ENCODE measurements around the gene ZBTB16.

The ZBTB16 gene

GRCh38 chr11:114263513-114264170 is 204.1 kb downstream of the ZBTB16 start:
- H3K27ac Mint-ChIP-seq, result no peak overlapping the region
- no peaks in the 10 kb centered on the region for H3K27me3 Mint-ChIP-seq
- peaks cover 4% of the 10 kb centered on the region for H3K4me1 Mint-ChIP-seq
- no peaks in the 10 kb centered on the region for H3K36me3 Mint-ChIP-seq
- H3K9me3 Mint-ChIP-seq, result no peaks in the 10 kb centered on the region
- H3K4me3 Mint-ChIP-seq, result no peak overlapping the region

GRCh38 chr11:114264381-114264780 is 204.9 kb downstream of the ZBTB16 start:
- no peaks in the 10 kb centered on the region for H3K4me1 Mint-ChIP-seq
- H3K27me3 Mint-ChIP-seq, result no peaks in the 10 kb centered on the region
- no peak overlapping the region for H3K4me3 Mint-ChIP-seq
- no peak overlapping the region for H3K27ac Mint-ChIP-seq
- no peaks in the 10 kb centered on the region for H3K36me3 Mint-ChIP-seq
- no peaks in the 10 kb centered on the region for H3K9me3 Mint-ChIP-seq

DNA sequence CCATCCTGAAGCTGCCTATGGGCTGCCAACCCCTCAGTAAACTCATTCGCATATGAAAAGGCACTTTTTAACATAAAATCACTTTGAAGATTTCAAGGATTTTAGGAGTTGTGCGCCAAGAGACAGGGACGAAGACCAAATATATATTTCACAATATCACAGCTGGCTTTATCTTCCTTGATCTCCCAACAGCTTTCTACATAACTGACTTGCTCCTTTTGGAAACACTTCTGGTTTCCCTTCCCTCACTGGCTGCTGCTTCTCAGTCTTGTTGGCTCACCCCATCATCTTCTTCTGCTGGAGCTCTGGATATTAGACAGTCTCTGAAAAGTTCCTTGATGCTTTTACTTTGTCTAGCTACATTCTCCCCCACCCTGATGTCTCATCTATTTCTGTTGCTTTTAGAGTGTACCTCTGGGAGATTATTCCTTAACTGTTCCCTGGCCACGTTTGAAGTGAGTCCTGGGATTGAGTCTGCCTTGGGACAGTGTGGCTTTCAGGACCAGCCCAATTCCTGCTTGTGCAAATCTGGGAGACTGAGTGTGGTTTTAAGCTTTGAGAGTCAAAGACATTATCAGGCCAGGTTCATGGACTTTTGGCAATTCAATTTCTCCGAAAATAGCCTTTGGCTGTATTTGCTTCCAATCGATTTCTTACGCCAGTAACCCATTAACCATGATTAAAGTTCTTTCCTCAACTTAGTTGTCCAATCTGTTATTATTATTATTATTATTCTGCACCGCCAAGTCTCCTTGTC is 205.8 kb downstream of the ZBTB16 start:
- H3K9me3 Mint-ChIP-seq, result no peaks in the 10 kb centered on the region
- H3K27ac Mint-ChIP-seq, result no peak overlapping the region
- H3K36me3 Mint-ChIP-seq, result no peaks in the 10 kb centered on the region
- no peak overlapping the region for H3K4me3 Mint-ChIP-seq
- no peaks in the 10 kb centered on the region for H3K4me1 Mint-ChIP-seq
- no peaks in the 10 kb centered on the region for H3K27me3 Mint-ChIP-seq

- Mint-ChIP-seq H3K4me1 (no peaks in the 10 kb centered on the region), H3K36me3 (no peaks in the 10 kb centered on the region), H3K27me3 (peaks cover 4% of the 10 kb centered on the region), H3K4me3 (no peak overlapping the region), H3K9me3 (no peaks in the 10 kb centered on the region), H3K27ac (no peak overlapping the region)
These were observed 210.0 kb downstream of the ZBTB16 start for GRCh38 chr11:114269498-114269897.

- H3K27ac Mint-ChIP-seq, result no peak overlapping the region
These were observed 211.2 kb downstream of the ZBTB16 start for GRCh38 chr11:114270531-114271270.

DNA sequence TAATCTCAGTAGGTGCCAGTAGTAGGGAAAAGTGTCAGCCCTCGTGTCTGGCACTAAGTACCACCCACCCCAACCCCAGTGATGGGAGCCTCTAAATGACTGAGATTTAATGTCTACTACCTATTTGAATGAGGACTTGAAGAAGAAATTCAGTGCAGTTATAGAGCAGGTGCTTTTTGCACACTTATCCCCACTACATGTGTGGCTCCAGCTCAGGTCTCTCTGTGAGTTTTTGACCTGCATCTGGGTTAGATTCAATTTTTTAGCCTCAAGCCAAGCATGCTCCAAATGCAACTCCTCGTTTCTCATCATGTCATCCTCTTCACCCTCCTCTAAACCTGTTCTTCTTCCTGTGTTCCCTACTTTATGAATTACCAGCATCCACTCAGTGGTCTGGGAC is 211.8 kb downstream of the ZBTB16 start:
- Mint-ChIP-seq H3K4me3 (no peak overlapping the region), H3K36me3 (no peaks in the 10 kb centered on the region), H3K4me1 (no peaks in the 10 kb centered on the region), H3K27ac (no peak overlapping the region), H3K27me3 (peaks cover 4% of the 10 kb centered on the region), H3K9me3 (no peaks in the 10 kb centered on the region)

More at GRCh38 chr11:114270531-114271270, 211.2 kb downstream of the ZBTB16 start:
- Mint-ChIP-seq H3K4me3 (no peak overlapping the region), H3K36me3 (no peaks in the 10 kb centered on the region), H3K4me1 (no peaks in the 10 kb centered on the region), H3K9me3 (no peaks in the 10 kb centered on the region), H3K27me3 (peaks cover 4% of the 10 kb centered on the region)

DNA sequence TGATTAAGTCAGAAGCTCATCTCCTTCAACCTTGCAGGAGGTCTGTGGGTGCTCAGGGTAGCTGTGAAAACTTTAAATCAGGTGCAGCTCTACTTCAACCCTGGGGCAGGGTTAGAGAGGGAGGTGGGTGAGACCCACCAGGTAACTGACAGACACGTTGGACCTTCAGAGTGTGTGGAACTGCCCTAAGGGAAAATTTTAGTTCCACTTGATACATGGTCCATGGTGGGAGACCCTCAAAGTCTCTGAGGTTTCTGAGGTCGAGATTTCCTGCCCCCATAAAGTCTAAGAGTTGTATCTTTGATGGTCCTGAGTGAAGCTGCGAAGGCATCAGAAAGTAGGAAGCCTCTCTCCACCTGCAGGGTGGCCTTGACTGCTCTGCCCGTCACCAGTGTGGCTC is 212.8 kb downstream of the ZBTB16 start:
- no peaks in the 10 kb centered on the region for H3K4me1 Mint-ChIP-seq
- H3K36me3 Mint-ChIP-seq, result no peaks in the 10 kb centered on the region
- H3K27me3 Mint-ChIP-seq, result peaks cover 4% of the 10 kb centered on the region
- no peak overlapping the region for H3K27ac Mint-ChIP-seq
- no peaks in the 10 kb centered on the region for H3K9me3 Mint-ChIP-seq
- H3K4me3 Mint-ChIP-seq, result no peak overlapping the region

- Mint-ChIP-seq H3K4me3 (no peak overlapping the region), H3K27me3 (peaks cover 4% of the 10 kb centered on the region), H3K36me3 (no peaks in the 10 kb centered on the region), H3K9me3 (no peaks in the 10 kb centered on the region), H3K4me1 (no peaks in the 10 kb centered on the region), H3K27ac (no peak overlapping the region)
These were observed 213.6 kb downstream of the ZBTB16 start for GRCh38 chr11:114273071-114273470.

DNA sequence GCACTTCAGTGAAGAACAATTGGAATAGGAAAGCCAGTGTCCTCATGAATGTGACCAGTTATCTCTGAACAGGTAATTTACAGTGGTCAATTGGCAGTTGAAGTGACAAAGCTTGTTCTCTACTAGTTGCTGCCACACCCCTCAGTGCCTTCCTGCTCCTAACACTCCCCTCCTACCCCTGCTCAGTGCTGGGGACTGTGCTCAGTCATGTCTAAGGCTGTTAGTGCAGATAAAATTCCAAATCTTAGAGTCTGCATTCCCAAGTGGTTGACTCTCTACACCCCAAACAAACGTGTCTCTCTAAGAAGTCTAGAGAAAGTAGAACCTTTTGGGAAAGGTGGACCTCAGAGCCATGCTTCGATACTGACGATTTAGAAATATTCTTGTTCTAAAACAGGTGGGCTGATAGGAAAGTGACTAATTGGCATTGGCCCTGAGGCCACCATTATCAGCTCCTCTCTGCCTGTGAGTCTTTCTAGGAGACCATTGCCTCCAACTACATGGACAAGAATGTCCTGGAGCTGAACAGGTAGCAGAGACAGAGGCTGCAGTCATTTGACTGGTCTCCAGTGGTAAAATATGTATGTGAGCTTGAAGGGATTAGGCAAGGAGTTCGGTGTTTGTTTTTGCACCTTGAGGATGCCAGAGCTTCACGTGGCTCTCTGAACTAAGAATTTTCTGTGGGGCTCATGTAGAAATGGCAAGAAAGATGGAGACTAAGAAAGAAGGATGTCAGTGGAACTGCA is 214.6 kb downstream of the ZBTB16 start:
- Mint-ChIP-seq H3K4me3 (no peak overlapping the region), H3K27ac (no peak overlapping the region), H3K36me3 (no peaks in the 10 kb centered on the region), H3K9me3 (no peaks in the 10 kb centered on the region), H3K4me1 (no peaks in the 10 kb centered on the region), H3K27me3 (peaks cover 4% of the 10 kb centered on the region)

DNA sequence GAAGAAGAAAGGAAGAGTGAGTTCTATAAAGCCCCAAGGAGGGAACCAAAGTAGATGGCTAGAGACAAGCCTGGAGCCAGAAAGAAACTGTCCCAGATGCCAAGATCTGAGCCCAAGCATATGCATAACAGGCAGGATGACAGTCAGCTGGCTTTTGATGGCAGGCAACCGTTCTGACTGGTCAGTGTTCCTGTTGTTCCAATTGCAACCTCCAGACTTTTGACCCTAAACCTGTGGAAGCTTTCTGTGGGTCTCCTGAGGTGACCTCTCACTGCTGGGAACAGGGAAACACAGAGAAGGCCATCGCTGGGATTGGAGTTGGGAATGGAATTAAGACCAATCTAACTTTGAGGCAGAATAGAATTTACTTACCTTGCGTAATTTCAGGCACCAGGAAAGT is 215.1 kb downstream of the ZBTB16 start:
- peaks cover 4% of the 10 kb centered on the region for H3K27me3 Mint-ChIP-seq

DNA sequence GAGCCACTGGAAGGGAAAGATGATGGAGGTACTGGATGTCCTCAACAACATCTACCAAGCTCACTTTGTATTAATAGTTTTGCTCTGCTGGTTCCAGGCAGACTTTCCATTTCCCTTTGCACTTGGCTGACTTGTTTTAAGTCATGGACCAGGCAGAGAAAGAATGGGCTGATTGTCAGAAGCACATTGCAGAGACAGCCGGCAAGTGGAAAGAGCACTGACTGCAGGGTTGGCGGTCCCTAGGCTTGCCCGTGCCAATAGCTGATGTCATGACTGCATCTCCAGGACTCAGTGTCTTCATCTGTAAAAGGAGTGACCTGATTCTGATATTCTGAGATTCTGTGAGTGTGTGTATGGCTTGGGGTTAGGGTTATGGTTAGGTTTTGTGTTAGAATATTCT is 215.8 kb downstream of the ZBTB16 start:
- H3K27ac Mint-ChIP-seq, result no peak overlapping the region
- H3K27me3 Mint-ChIP-seq, result peaks cover 4% of the 10 kb centered on the region
- H3K4me1 Mint-ChIP-seq, result no peaks in the 10 kb centered on the region
- no peaks in the 10 kb centered on the region for H3K9me3 Mint-ChIP-seq
- no peak overlapping the region for H3K4me3 Mint-ChIP-seq
- H3K36me3 Mint-ChIP-seq, result no peaks in the 10 kb centered on the region

More for the DNA sequence above, 215.1 kb downstream of the ZBTB16 start:
- no peak overlapping the region for H3K4me3 Mint-ChIP-seq
- H3K36me3 Mint-ChIP-seq, result no peaks in the 10 kb centered on the region
- no peak overlapping the region for H3K27ac Mint-ChIP-seq
- H3K9me3 Mint-ChIP-seq, result no peaks in the 10 kb centered on the region
- H3K4me1 Mint-ChIP-seq, result no peaks in the 10 kb centered on the region

GRCh38 chr11:114276077-114276476 is 216.6 kb downstream of the ZBTB16 start:
- Mint-ChIP-seq H3K4me3 (no peak overlapping the region), H3K27me3 (peaks cover 2% of the 10 kb centered on the region), H3K27ac (no peak overlapping the region), H3K9me3 (no peaks in the 10 kb centered on the region), H3K4me1 (no peaks in the 10 kb centered on the region), H3K36me3 (no peaks in the 10 kb centered on the region)

DNA sequence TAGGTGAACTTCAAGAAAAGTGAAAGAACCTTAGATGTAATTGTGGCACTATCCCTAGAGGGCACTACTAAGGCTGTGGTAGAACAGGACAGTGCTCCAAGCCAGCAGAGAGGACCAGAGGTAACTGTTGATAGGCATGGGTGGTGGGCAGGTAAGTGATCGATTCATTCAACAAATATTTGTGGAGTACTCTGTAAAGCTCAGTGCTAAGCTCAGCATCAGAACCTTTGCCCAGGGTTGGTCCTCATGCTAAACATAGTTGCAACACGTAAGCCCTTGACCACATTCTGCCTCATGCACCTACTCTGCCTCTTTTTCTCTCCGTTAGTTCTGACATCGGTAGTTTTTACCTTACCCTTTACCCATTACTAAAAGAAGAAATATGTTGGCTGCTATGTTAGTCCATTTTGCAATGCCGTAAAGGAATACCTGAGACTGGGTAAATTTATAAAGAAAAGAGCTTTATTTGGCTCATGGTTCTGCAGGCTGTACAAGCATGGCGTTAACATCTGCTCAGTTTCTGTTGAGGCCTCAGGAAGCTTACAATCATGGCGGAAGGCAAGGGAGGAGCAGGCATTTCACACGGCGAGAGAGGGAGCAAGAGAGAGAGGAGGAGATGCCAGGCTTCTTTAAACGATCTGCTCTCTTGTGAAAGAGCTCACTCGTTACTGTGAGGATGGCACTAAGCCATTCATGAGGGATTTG is 218.3 kb downstream of the ZBTB16 start:
- Mint-ChIP-seq H3K4me3 (no peak overlapping the region), H3K27ac (no peak overlapping the region), H3K4me1 (no peaks in the 10 kb centered on the region), H3K9me3 (no peaks in the 10 kb centered on the region), H3K27me3 (no peaks in the 10 kb centered on the region), H3K36me3 (no peaks in the 10 kb centered on the region)

- H3K4me1 Mint-ChIP-seq, result no peaks in the 10 kb centered on the region
- H3K27me3 Mint-ChIP-seq, result no peaks in the 10 kb centered on the region
- no peaks in the 10 kb centered on the region for H3K9me3 Mint-ChIP-seq
- H3K4me3 Mint-ChIP-seq, result no peak overlapping the region
- no peak overlapping the region for H3K27ac Mint-ChIP-seq
- H3K36me3 Mint-ChIP-seq, result no peaks in the 10 kb centered on the region
These were observed 219.0 kb downstream of the ZBTB16 start for GRCh38 chr11:114278342-114279065.
